NCI-H1436 (cell line): ENCODE data around the gene EP400.

Source experiments
- DNase-seq: peaks from one replicate; lab custom pipeline; 2025; lab: John Stamatoyannopoulos, UW

EP400 gene

DNA sequence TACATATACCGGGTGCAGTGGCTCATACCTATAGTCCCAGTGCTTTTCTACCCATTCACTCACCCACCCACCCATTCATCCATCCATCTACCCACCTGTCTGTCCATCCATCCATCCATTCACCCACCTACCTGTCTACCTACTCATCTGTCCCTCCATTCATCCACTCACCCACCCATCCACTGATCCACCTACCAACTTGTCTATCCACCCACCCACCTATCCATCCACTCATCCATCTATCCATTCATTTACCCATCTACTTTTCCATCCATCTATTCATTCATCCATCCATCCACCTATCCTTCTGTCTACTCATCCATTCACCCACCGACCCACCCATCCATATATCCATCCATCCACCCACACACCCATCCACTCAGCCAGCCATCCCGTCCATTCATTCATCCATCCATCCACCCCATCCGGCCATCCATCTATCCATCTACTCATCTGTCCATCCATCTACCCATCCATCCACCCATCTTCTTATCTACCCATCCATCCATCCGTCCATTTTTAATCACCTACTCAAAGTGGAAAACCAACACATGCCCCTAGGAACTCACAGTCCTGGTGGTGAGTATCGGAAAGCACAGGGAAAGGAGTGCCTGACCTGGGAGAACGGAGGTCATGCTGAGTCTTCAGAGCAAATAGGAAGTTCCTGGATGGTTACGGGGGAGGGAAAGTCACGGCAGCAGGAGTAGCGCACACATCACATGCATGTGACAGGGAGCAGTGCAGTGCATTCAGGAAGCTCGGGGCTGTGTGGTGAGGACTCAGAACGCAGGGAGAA, 174.4 kb downstream of the EP400 start:
- DNase-seq: no peak

DNA sequence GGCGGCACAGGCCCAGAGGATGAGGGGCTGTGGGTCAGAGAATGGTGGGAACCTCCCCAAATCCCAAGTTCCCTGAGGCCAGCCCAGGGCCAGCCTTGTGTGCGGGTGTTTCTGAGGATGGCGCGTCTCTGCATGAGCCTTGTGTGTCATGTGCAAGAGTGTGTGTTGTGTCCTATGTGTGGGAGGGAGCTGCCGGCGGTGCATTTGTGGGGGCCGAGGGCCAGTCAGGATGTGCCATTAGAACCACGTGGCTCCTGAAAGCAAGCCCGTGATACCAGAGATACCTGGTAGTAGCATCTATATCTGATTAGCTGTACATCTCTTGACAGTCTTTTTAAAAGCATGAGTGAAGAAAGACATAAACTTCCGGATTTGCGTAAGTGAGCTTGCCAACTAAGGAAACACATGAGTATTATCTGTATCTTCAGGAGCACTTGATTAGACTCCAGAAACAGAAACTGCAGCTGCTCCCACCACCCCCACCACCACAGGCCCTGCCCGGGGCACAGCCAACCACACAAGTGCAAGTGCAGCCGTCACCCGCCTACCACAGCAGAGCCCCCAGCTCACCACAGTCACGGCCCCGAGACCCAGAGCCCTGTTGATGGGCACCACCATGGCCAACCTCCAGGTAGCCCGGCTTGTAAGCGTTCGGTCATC, 175.2 kb downstream of the EP400 start:
- DNase-seq: no peak

DNA sequence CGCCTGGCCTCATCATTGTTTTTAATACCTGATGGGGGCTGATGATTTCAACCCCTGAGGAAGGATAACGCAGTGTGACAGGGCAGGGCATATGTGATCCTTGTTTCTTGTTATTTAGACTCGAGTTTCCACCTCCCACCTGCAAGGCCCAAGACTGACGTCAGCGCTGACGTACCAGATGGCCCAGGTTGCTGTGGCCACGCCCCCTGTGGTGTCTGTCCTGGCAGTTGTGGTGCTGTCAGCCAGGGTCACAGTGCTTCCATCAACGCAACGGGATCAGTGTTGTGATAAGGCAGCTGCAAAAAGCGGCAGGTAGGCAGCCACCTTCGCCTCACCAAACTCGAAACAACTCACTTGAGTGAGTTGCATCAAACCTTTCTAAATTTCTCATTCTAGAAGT, 176.0 kb downstream of the EP400 start:
- DNase-seq: no peak

DNA sequence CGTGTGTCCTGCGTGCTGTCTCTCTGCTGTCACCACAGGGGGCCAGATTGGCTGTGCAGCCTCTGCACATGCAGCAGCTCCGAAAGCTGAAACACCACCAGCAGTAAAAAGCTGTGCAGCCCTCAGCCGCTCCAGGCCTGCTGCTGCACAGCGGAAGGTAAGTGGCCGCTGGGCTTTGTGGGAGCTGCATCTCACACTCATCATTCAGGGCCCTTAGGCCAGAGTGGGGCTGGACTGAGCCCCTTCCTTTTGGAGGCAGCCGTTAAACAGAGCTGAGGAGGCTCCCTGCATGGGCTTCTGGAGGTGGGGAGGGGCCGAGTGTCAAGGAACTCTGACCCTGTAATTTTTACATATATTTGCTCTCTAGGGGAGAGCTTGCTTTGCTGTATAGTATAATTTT, 177.3 kb downstream of the EP400 start:
- DNase-seq: no peak

DNA sequence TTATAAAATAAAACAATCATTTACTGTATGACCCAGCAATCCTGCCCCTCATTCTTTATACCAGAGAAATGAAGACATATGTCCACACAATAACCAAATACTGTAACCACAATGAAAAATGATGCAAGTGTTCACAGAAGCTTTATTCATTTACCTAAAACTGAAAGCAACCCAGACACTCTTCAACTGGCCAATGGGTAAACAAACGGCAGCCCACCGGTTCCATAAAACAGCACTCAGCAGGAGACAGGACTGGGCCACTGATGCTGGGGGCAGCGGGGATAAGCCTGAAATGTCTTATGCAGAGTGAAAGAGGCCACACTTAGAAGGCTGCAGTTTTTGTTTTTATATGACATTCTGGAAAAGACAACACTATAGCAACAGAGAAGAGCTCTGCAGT, 179.3 kb downstream of the EP400 start:
- DNase-seq: no peak

DNA sequence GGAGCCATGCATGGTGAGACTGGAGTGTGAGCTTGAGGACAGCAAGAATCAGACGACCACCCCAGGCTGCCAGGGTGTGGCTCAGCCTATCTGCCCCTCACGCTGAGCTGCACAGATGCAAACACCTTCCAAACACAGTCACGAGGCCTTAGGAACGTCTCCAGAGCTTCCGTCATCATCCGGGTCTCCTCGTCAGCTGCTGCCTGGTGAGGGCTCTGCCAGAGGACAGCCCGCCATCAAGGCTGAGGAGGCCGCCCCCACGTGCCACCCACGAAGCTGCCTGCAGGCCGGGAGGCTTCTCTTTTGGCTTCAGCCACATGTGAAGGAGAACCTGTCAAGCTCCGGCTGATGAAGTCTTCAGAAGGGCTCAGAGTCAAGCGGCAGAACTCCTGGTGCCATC, 180.9 kb downstream of the EP400 start:
- no peak for DNase-seq
